Retinal pigment epithelial cell (primary cell): ENCODE measurements around the gene GLDN.

ENCODE experiments used
- DNase-seq: peaks from one replicate; pipeline ENCODE4 v3.0.0-alpha.2; 2010; ENCODE audit warnings: low read depth
- H3K4me3 ChIP-seq: 2 replicates; pipeline ENCODE4 v1.5.1; 2011; ENCODE audit warnings: mild to moderate bottlenecking, low read length, control low read depth, moderate library complexity
- TF ChIP-seq, protein P1 (sequence below): conservative IDR thresholded peaks from 2 replicates; pipeline ENCODE4 v1.5.1; 2011; ENCODE audit warnings: low read depth, low read length, control low read depth, inconsistent platforms

Gene GLDN

DNA sequence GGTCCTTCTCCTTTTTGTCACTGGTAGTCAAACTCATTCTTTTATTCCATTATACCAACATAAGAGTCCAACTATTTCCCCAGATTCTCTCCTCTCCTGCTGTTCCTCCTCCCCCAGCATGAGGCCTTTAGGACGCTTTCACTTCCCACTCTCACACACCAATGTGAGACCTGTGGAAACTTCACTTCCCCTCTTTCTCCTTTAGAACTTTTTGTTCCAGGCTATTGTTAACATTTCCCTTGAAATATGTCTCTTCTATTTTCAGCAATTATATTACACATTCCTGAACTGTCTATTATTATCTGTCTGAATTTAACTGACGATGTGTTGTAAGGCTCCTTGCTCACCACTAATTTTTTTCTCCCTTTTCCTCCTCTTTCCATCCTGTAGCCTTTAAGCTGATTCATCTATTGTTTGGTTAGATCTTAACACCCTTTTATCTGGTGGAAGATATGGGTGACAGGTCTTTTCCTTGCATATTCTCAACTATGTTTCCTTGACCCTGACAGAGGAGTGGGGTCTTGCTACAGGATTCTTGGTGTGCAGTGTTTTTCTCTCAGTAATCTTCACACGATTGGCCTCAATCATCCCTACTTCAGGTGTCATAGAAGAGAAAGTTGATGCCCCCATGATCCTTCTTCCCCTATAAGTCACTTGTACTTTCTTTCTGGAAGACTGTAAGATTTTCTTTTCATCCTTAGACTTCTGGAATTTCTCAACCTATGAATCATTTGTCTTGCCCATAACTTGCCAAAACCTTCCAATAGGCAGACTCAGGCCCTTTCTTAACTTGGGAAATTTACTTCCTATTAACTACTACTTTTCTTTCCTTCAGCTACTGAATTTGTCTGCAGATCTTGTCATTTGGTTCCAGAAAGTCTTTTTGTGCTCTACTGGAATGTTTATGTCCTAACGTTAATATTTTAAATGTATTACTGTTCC lies 9.0 kb upstream of the GLDN start:
- no peak overlapping the region for H3K4me3 ChIP-seq
- DNase-seq: no peak
- TF ChIP-seq, protein P1, sequence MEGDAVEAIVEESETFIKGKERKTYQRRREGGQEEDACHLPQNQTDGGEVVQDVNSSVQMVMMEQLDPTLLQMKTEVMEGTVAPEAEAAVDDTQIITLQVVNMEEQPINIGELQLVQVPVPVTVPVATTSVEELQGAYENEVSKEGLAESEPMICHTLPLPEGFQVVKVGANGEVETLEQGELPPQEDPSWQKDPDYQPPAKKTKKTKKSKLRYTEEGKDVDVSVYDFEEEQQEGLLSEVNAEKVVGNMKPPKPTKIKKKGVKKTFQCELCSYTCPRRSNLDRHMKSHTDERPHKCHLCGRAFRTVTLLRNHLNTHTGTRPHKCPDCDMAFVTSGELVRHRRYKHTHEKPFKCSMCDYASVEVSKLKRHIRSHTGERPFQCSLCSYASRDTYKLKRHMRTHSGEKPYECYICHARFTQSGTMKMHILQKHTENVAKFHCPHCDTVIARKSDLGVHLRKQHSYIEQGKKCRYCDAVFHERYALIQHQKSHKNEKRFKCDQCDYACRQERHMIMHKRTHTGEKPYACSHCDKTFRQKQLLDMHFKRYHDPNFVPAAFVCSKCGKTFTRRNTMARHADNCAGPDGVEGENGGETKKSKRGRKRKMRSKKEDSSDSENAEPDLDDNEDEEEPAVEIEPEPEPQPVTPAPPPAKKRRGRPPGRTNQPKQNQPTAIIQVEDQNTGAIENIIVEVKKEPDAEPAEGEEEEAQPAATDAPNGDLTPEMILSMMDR: no peak

DNA sequence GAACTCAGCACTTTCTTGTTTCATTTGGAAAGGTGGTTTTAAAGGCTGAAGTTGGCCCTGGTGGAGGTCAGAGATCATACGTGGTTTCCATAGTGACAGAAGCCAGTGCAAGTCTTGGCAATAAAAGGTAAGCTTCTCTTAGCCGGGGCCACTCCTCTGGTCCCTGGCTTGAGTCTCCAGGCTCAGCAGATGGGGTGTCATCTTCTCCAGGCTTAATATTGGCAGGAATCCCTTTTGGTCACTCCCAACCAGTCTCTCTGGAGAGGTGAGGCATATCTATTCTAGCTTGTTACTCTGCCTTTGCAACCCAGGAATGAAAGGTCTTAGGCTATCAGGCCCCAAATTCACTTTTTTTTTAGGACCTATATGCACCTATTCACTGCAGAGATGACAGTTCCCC lies 7.9 kb upstream of the GLDN start:
- TF ChIP-seq, protein P1: no peak
- no peak overlapping the region for H3K4me3 ChIP-seq
- no peak for DNase-seq

GRCh38 chr15:51334011-51334451 lies 7.4 kb upstream of the GLDN start:
- peak; percentile 40 for DNase-seq
- H3K4me3 ChIP-seq: no peak overlapping the region
- TF ChIP-seq, protein P1: no peak

- no peak overlapping the region for H3K4me3 ChIP-seq
- TF ChIP-seq, protein P1: no peak
- DNase-seq: no peak
Observed at GRCh38 chr15:51335087-51335486, 6.4 kb upstream of the GLDN start.

GRCh38 chr15:51335538-51336410 lies 5.7 kb upstream of the GLDN start:
- DNase-seq: no peak
- H3K4me3 ChIP-seq: no peak overlapping the region
- TF ChIP-seq, protein P1: peak; percentile 1

GRCh38 chr15:51338496-51338895 lies 3.0 kb upstream of the GLDN start, which contains the start of gene CYP19A1:
Gene CYP19A1, minus strand, starts transcription at chr15:51338596. Its CDS starts 95,684 bp downstream, at chr15:51242912.
- TF ChIP-seq, protein P1: no peak
- H3K4me3 ChIP-seq: no peak within 1 kb of the TSS
- no peak for DNase-seq
